ENCODE measurements around the gene SMIM10L1.

The SMIM10L1 gene

GRCh38 chr12:11186837-11187236 lies 15.8 kb downstream of the SMIM10L1 start, which contains the start of gene TAS2R42:
Gene TAS2R42, minus strand, starts transcription at chr12:11186937. Its CDS starts 0 bp downstream, at chr12:11186937.
- DNase-seq (ENCODE audit: low read depth): no peak

GRCh38 chr12:11202811-11203210 lies 31.8 kb downstream of the SMIM10L1 start:
- DNase-seq (ENCODE audit: low read depth): no peak

- DNase-seq (ENCODE audit: low read depth): no peak
Observed at GRCh38 chr12:11204173-11204572, 33.2 kb downstream of the SMIM10L1 start.

- DNase-seq (ENCODE audit: low read depth): no peak
Observed at GRCh38 chr12:11209113-11209512, 38.1 kb downstream of the SMIM10L1 start.
